ENCODE measurements around the gene SMYD3.

DNA sequence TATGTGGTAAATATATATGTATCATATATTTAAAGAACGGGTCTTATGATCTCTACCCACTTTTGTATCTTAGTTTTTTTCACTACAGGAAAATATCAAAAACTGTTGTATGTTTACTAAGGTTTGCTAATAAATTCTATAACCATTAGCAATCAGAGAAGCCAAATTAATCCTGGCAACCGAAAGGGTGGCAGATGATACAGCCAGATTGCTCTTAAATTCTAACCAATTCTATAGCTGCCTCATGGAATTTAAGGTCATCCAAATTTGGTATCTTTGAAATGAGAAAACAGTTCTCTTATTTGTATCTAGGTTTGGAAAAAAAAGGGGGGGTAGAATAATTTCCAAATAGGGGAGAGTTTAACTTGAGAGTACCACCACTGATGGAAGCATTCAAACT is 591.2 kb downstream of the SMYD3 start:
- TF ChIP-seq ZNF124 (CRISPR knock-in tag; IDR thresholded peaks at IDR 0.05): no peak
- TF ChIP-seq HMGN3 (IDR thresholded peaks at IDR 0.05; ENCODE audit: borderline replicate concordance, extremely low read depth, insufficient read length, low read depth, low read length): no peak
- TF ChIP-seq ZBTB11 (CRISPR knock-in tag; IDR thresholded peaks at IDR 0.05): no peak
- no peak for TF ChIP-seq ILF3 (IDR thresholded peaks at IDR 0.05; ENCODE audit: borderline replicate concordance)
- no peak for TF ChIP-seq ZNF512 (tag; IDR thresholded peaks at IDR 0.05)

All from K562 (cell line).